Measurements from ENCODE around the gene NACC2. TPM values are rescaled to one million over a fixed set of nuclear protein-coding genes. Genes with fewer than 3 reads are reported as not detected.

Gene NACC2
- total and polyA plus RNA-seq, 2 donors (not counting 1 experiment from before 2014, with no cell fraction given), result 0.34 to 1.9 TPM

GRCh38 chr9:136007934-136008692 is 87.0 kb downstream of the NACC2 start:
- no peaks in the 10 kb centered on the region for H3K9me3 ChIP-seq (ENCODE audit: control extremely low read depth in 1 of 3, control insufficient read depth in 2 of 3, insufficient read depth in 1 of 3, low read length in 2 of 3)
- TF ChIP-seq EZH2 (IDR thresholded peaks at IDR 0.05; ENCODE audit: borderline replicate concordance, insufficient read depth, low read depth, low read length, poor library complexity, severe bottlenecking), result no peak
- no peak for TF ChIP-seq CTCF (IDR thresholded peaks at IDR 0.05)
- H3K27me3 ChIP-seq (replicated peaks in 1 of 4; ENCODE audit: control extremely low read depth in 1 of 4, control insufficient read depth in 3 of 4, insufficient read depth in 4 of 4, low read length in 3 of 4), result peaks cover 0 to 5% (median 0%) of the 10 kb centered on the region in 4 experiments
- Mint-ChIP-seq H3K27ac (no peak overlapping the region), H3K9me3 (ENCODE audit: insufficient read depth) (no peaks in the 10 kb centered on the region), H3K4me3 (no peak overlapping the region), H3K4me1 (peaks cover 2% of the 10 kb centered on the region), H3K27me3 (no peaks in the 10 kb centered on the region)
- ChIA-PET POLR2A (no interaction called here), CTCF (interaction anchor here (1.3 kb wide), 1 partner anchor 23 kb away, joined by 3 read pairs; no protein-coding TSS in a partner anchor)
- H3K4me1 ChIP-seq (ENCODE audit: control insufficient read depth in 2 of 2, insufficient read depth in 2 of 2, low read length in 2 of 2), result no peaks in the 10 kb centered on the region
- H3K9ac ChIP-seq (ENCODE audit: low read length), result no peak overlapping the region
- H3K4me2 ChIP-seq (replicated peaks; ENCODE audit: low read depth, low read length, poor library complexity, severe bottlenecking), result no peak overlapping the region
- no peak overlapping the region for H2AFZ ChIP-seq (ENCODE audit: insufficient read depth, low read depth, low read length, poor library complexity, severe bottlenecking)
- intact Hi-C loops (cut with micrococcal nuclease), result no loop called here
- no peaks in the 10 kb centered on the region for H3K79me2 ChIP-seq (ENCODE audit: control insufficient read depth, insufficient read depth, low read length)
- no peak overlapping the region for H3K27ac ChIP-seq (ENCODE audit: low read length in 2 of 2)
- 95% methylated on average over 19 of the region's 24 CpGs for WGBS (ENCODE audit: insufficient coverage)
- no peak overlapping the region for H3K4me3 ChIP-seq (ENCODE audit: control extremely low read depth in 1 of 5, extremely low read depth in 1 of 5, insufficient read depth in 1 of 5, low read depth in 2 of 5, low read length in 4 of 5)
- ATAC-seq (ENCODE audit: low read depth), result no peak
- DNase-seq, result no peak
- no peaks in the 10 kb centered on the region for H3K36me3 ChIP-seq (replicated peaks in 1 of 2; ENCODE audit: control extremely low read depth in 1 of 2, control insufficient read depth in 1 of 2, extremely low read depth in 1 of 2, insufficient read depth in 2 of 2, low read length in 1 of 2)
- H4K20me1 ChIP-seq (ENCODE audit: control insufficient read depth, insufficient read depth, low read length, poor library complexity, severe bottlenecking), result no peaks in the 10 kb centered on the region

GRCh38 chr9:136007276-136007933 is 87.7 kb downstream of the NACC2 start:
- Histone ChIP-seq H3K9ac (ENCODE audit: low read length) (no peak overlapping the region), H3K4me2 (replicated peaks; ENCODE audit: low read depth, low read length, poor library complexity, severe bottlenecking) (no peak overlapping the region), H3K79me2 (ENCODE audit: control insufficient read depth, insufficient read depth, low read length) (no peaks in the 10 kb centered on the region), H3K9me3 (ENCODE audit: control extremely low read depth in 1 of 3, control insufficient read depth in 2 of 3, insufficient read depth in 1 of 3, low read length in 2 of 3) (no peaks in the 10 kb centered on the region), H3K4me3 (ENCODE audit: control extremely low read depth in 1 of 5, extremely low read depth in 1 of 5, insufficient read depth in 1 of 5, low read depth in 2 of 5, low read length in 4 of 5) (no peak overlapping the region), H3K27me3 (replicated peaks in 1 of 4; ENCODE audit: control extremely low read depth in 1 of 4, control insufficient read depth in 3 of 4, insufficient read depth in 4 of 4, low read length in 3 of 4) (peaks cover 0 to 5% (median 0%) of the 10 kb centered on the region in 4 experiments), H2AFZ (ENCODE audit: insufficient read depth, low read depth, low read length, poor library complexity, severe bottlenecking) (no peak overlapping the region), H3K36me3 (replicated peaks in 1 of 2; ENCODE audit: control extremely low read depth in 1 of 2, control insufficient read depth in 1 of 2, extremely low read depth in 1 of 2, insufficient read depth in 2 of 2, low read length in 1 of 2) (no peaks in the 10 kb centered on the region), H3K4me1 (ENCODE audit: control insufficient read depth in 2 of 2, insufficient read depth in 2 of 2, low read length in 2 of 2) (no peaks in the 10 kb centered on the region), H3K27ac (ENCODE audit: low read length in 2 of 2) (no peak overlapping the region), H4K20me1 (ENCODE audit: control insufficient read depth, insufficient read depth, low read length, poor library complexity, severe bottlenecking) (no peaks in the 10 kb centered on the region)
- H3K27ac Mint-ChIP-seq, result no peak overlapping the region
- intact Hi-C loops (cut with micrococcal nuclease), result no loop called here
- no peak overlapping the region for H3K4me3 Mint-ChIP-seq
- POLR2A ChIA-PET, result no interaction called here
- no peak for TF ChIP-seq CTCF (IDR thresholded peaks at IDR 0.05)
- no peak for TF ChIP-seq EZH2 (IDR thresholded peaks at IDR 0.05; ENCODE audit: borderline replicate concordance, insufficient read depth, low read depth, low read length, poor library complexity, severe bottlenecking)
- WGBS (ENCODE audit: insufficient coverage), result 90% methylated on average over 32 of the region's 36 CpGs
- no peak for DNase-seq
- H3K9me3 Mint-ChIP-seq (ENCODE audit: insufficient read depth), result no peaks in the 10 kb centered on the region
- CTCF ChIA-PET, result no interaction called here
- ATAC-seq (ENCODE audit: low read depth), result no peak
- H3K4me1 Mint-ChIP-seq, result peaks cover 2% of the 10 kb centered on the region
- no peaks in the 10 kb centered on the region for H3K27me3 Mint-ChIP-seq
